HEK293T (cell line): ENCODE measurements around the gene E2F1.
A peak's percentile ranks its signal among the peaks of the same experiment; 100 is the strongest.

Experiments used
- CTCF ChIA-PET: fragments of 350-600 bp; formaldehyde crosslinking; extraction: SDS; loops from one replicate; lab custom pipeline; 2021; ENCODE audit warnings: antibody characterized with exemption, inconsistent platforms; lab: Yijun Ruan, JAX
- POLR2A ChIA-PET: fragments of 350-600 bp; formaldehyde crosslinking; extraction: SDS; loops from one replicate; lab custom pipeline; 2020; ENCODE audit warnings: antibody characterized with exemption, inconsistent platforms; lab: Yijun Ruan, JAX
- DNase-seq: peaks from one replicate; pipeline ENCODE4 v3.0.0; 2012; ENCODE audit warnings: mixed read lengths; ENCODE audit errors: extremely low spot score
- ARNT ChIP-seq: fragments of 450-650 bp; IDR thresholded peaks from 2 replicates; pipeline ENCODE4 v1.6.1; 2017; ENCODE audit warnings: mild to moderate bottlenecking
- BHLHE40 ChIP-seq: fragments of 450-650 bp; IDR thresholded peaks from 2 replicates; pipeline ENCODE4 v1.6.1; 2016; ENCODE audit warnings: mild to moderate bottlenecking, moderate library complexity, borderline replicate concordance
- CTBP1 ChIP-seq: fragments of 450-650 bp; IDR thresholded peaks from 2 replicates; pipeline ENCODE4 v1.6.1; 2016; ENCODE audit warnings: borderline replicate concordance
- ELF4 ChIP-seq: fragments of 450-650 bp; IDR thresholded peaks from 2 replicates; pipeline ENCODE4 v1.6.1; 2017; ENCODE audit warnings: antibody characterized with exemption
- FOXA1 ChIP-seq: fragments of 450-650 bp; IDR thresholded peaks from 2 replicates; pipeline ENCODE4 v1.6.1; 2016; ENCODE audit warnings: mild to moderate bottlenecking
- FOXK2 ChIP-seq: fragments of 450-650 bp; IDR thresholded peaks from 2 replicates; pipeline ENCODE4 v1.6.1; 2016; ENCODE audit warnings: mild to moderate bottlenecking
- FOXM1 ChIP-seq: fragments of 450-650 bp; IDR thresholded peaks from 2 replicates; pipeline ENCODE4 v1.6.1; 2017; ENCODE audit warnings: mild to moderate bottlenecking, borderline replicate concordance
- HDGF ChIP-seq: fragments of 450-650 bp; IDR thresholded peaks from 2 replicates; pipeline ENCODE4 v1.6.1; 2017; ENCODE audit warnings: antibody characterized with exemption, borderline replicate concordance
- L3MBTL2 ChIP-seq: fragments of 450-650 bp; conservative IDR thresholded peaks from 2 replicates; pipeline ENCODE4 v1.6.1; 2016; ENCODE audit warnings: mild to moderate bottlenecking
- LEF1 ChIP-seq: fragments of 450-650 bp; IDR thresholded peaks from 2 replicates; pipeline ENCODE4 v1.6.1; 2017; ENCODE audit warnings: mild to moderate bottlenecking, borderline replicate concordance
- PKNOX1 ChIP-seq: fragments of 450-650 bp; IDR thresholded peaks from 2 replicates; pipeline ENCODE4 v1.6.1; 2016
- SP1 ChIP-seq: fragments of 450-650 bp; IDR thresholded peaks from 2 replicates; pipeline ENCODE4 v1.6.1; 2017
- SUZ12 ChIP-seq: fragments of 450-650 bp; IDR thresholded peaks from 2 replicates; pipeline ENCODE4 v1.6.1; 2016; ENCODE audit warnings: mild to moderate bottlenecking
- TARDBP ChIP-seq: fragments of 450-650 bp; IDR thresholded peaks from 2 replicates; pipeline ENCODE4 v1.6.1; 2016
- ZNF384 ChIP-seq: fragments of 450-650 bp; IDR thresholded peaks from 2 replicates; pipeline ENCODE4 v1.6.1; 2016

E2F1 gene

GRCh38 chr20:33686100-33686983, at the start of gene E2F1:
Gene E2F1 (minus strand): TSS chr20:33686385. CDS start chr20:33686264, 121 bp downstream.
- TF ChIP-seq CTBP1 (no peak), FOXK2 (no peak), ARNT (no peak), L3MBTL2 (peak; percentile 61; the same call in 1 of the 2 replicates), BHLHE40 (no peak)
- CTCF ChIA-PET, result interaction anchor here (0.7 kb wide), 1 partner anchor 9 kb away, joined by 3 read pairs; no protein-coding TSS in a partner anchor
- POLR2A ChIA-PET, result interaction anchor here (1.2 to 2.7 kb wide), 6 partner anchors 8 to 46 kb away, joined by 3 to 20 read pairs (median 6); partner anchors contain the start of genes NECAB3 and ZNF341
- DNase-seq, result peak; percentile 95

GRCh38 chr20:33733654-33734576, 47.7 kb upstream of the E2F1 start:
- ChIA-PET CTCF (interaction anchor here (0.5 kb wide), 1 partner anchor 287 kb away, joined by 3 read pairs; no protein-coding TSS in a partner anchor), POLR2A (interaction anchor here (1.6 kb wide), 1 partner anchor 10 kb away, joined by 5 read pairs; no protein-coding TSS in a partner anchor)
- no peak for DNase-seq
- no peak for TF ChIP-seq PKNOX1
- TF ChIP-seq ZNF384, result no peak
- TF ChIP-seq HDGF, result no peak
- TF ChIP-seq CTBP1, result no peak

GRCh38 chr20:33732166-33732970, 46.2 kb upstream of the E2F1 start:
- TF ChIP-seq HDGF (no peak), L3MBTL2 (peak; percentile 66), ARNT (no peak), FOXM1 (peak; percentile 1; the same call in 1 of the 2 replicates), BHLHE40 (no peak), SUZ12 (no peak)
- ChIA-PET CTCF (interaction anchor here (0.9 kb wide), 1 partner anchor 120 kb away, joined by 3 read pairs; no protein-coding TSS in a partner anchor), POLR2A (interaction anchor here (0.8 to 1.8 kb wide), 7 partner anchors 9 to 230 kb away, joined by 3 to 8 read pairs (median 4); partner anchors contain the start of genes E2F1 and PXMP4)
- peak; percentile 83 for DNase-seq

- POLR2A ChIA-PET, result interaction anchor here (0.8 to 1.8 kb wide), 7 partner anchors 8 to 229 kb away, joined by 3 to 8 read pairs (median 4); partner anchors contain the start of genes E2F1 and PXMP4
- peak; percentile 89 for DNase-seq
- TF ChIP-seq FOXM1, result peak; percentile 75; the same call in 1 of the 2 replicates
- TF ChIP-seq ARNT, result peak; percentile 78
- TF ChIP-seq ZNF384, result no peak
- CTCF ChIA-PET, result no interaction called here
Measured at GRCh38 chr20:33731693-33732165, 45.5 kb upstream of the E2F1 start, which contains the start of gene ZNF341. Gene ZNF341 (plus strand): TSS chr20:33731996. CDS start chr20:33732022, 26 bp downstream.

GRCh38 chr20:33730946-33731692, 44.9 kb upstream of the E2F1 start:
- TF ChIP-seq FOXK2 (no peak), SUZ12 (no peak), FOXM1 (no peak), PKNOX1 (no peak), LEF1 (no peak), HDGF (no peak), CTBP1 (no peak), SP1 (no peak), BHLHE40 (no peak), FOXA1 (no peak), TARDBP (no peak), ELF4 (no peak), ARNT (no peak), ZNF384 (no peak)
- no peak for DNase-seq
- ChIA-PET CTCF (no interaction called here), POLR2A (interaction anchor here (1.8 kb wide), 1 partner anchor 44 kb away, joined by 8 read pairs; the partner anchor contains the start of gene E2F1)
